HG03103 (cell line): ENCODE results near the gene TATDN3.
"Not testable (repeated sequence)": the region's sequence is repeated elsewhere in the genome, so short reads cannot be mapped to it uniquely, and the experiment has no call there.

Experiments used
- ATAC-seq: cut with Tn5 transposase; IDR thresholded peaks from one replicate; pipeline ENCODE4 v1.9.1; 2021; ENCODE audit warnings: low read depth; ENCODE audit not compliant: unreplicated experiment

TATDN3 gene

DNA sequence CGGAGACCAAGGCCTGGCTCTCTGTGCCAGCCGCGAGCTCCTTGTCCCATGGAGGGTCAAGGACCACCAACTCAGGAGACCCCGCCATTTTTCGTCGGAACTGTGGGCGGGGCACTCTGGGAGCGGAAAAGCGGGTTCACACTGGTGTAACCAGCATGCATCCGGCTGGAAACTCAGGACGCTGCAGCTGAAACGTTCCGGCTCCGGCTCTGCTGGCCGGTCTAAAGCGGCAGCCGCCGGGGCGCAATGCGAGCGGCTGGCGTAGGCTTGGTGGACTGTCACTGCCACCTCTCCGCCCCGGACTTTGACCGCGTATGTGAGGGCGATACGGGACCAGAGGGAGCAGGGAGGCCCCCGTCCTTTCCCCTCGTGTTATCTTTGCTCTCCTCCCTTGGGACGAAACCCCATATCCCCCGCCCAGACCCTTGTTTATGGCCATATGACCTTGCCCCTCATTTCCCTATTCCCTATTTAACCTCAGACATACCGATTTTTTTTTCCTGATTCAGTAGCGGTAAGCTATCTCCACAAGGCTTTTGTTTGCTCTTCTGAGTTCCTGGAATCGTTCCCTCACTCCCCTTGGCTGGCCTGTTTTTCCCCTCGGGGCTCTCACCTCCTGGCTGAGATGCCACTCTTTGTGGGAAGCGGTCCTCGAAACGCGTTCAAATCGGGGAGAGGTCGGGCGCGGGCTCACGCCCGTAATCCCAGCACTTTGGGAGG, at the start of gene TATDN3, which contains the start of gene NSL1:
Gene TATDN3 (plus strand): TSS at position 219 of the 720 bp plus-strand sequence. CDS start 28 bp downstream, at position 247.
Gene NSL1 (minus strand): TSS at position 102 of the 720 bp plus-strand sequence. CDS start 14 bp downstream, at position 88.
- ATAC-seq = peak; percentile 49

- no peak for ATAC-seq
Measured at GRCh38 chr1:212743901-212744475, 47.7 kb upstream of the TATDN3 start.

DNA sequence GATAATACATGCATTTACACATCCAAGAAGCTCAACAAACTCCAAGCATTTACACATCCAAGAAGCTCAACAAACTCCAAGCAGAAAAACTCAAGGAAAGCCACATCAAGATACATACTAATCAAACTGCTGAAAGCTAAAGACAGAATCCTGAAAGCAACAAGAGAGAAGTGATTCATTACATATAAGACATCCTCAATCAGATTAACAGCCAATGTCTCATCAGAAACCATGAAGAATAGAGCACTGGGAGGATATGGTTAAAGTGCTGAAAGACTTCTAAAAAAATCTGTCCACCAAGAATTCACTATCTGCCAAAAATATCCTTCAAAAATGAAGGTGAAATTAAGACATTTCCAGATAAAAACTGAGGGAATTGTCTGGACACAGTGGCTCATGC, 46.4 kb upstream of the TATDN3 start:
- ATAC-seq = no peak

- no peak for ATAC-seq
Measured at GRCh38 chr1:212746546-212746945, 45.1 kb upstream of the TATDN3 start.

GRCh38 chr1:212749821-212750535, 41.7 kb upstream of the TATDN3 start:
- ATAC-seq = no peak

- ATAC-seq = no peak
Measured at GRCh38 chr1:212752252-212752933, 39.3 kb upstream of the TATDN3 start.

- no peak for ATAC-seq
Measured at GRCh38 chr1:212752934-212753497, 38.7 kb upstream of the TATDN3 start.

- no peak for ATAC-seq
Measured at GRCh38 chr1:212753749-212754148, 37.9 kb upstream of the TATDN3 start.

GRCh38 chr1:212754193-212754592, 37.5 kb upstream of the TATDN3 start:
- ATAC-seq = no peak

DNA sequence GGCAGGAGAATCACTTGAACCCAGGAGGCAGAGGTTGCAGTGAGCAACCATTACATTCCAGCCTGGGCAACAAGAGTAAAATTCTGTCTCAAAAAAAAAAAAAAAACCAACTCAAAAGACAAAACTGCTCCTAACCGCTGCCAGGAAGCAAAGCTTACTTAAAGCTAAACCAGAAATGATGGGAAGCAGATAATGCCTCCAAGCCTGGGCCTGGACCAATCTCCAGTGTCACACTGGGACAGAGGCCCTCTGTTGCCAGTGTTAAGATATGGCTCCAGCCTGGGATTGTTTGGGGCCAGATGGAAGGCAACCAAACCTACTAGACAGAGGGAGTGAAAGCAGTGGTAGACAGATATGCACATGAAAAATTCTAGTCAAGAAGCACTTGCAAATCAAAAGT, 37.0 kb upstream of the TATDN3 start:
- ATAC-seq = no peak

DNA sequence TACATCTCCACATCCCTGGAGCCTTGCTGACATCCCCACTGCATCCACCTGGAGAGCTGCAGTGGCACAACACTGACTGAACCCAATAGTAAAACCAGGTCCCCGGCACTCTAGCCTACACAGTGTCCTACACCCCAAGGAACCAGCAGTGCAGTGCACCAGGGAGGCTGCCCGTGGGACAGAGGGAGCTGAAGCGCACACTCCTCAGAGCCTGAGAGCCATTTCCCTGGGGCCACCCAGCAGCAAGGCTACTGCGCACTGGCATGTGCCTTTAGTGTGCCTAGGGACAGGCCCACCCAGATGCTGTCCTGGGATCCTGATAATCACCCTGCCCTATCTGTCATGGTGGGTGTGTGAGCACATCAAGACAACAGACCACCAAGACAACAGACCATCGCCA, 32.0 kb upstream of the TATDN3 start:
- no peak for ATAC-seq

DNA sequence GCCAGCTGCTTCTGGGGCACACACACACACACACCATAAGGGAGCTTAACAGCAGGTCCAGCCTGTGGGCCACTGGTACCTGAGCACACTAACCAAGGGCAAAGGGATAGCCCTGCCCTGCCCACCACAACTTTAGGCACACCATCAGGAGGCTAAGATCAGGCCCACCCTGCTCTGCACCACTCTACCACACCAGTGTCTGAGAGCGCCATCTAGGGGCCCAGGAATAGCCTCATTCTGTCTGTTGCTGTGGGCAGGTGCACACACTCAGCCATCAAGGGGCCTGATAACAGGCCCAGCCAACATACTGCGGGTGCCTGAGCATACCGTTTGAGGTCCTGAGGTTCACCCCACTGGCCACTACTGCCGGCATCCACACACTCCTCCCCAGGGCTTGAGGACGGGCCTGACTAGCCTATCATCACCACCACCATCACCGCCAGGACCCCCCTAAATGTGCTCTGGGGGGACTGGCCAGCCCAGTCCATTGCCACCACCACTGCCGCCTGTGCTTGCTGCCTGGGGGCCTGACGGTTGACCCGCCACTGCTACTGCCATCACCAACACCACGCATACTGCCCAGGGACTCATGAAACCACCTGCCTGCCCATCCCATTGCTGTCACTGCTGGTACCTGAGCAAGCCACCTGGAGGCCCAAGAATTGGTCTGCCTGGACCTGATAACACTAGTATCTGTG, 31.4 kb upstream of the TATDN3 start:
- no peak for ATAC-seq

DNA sequence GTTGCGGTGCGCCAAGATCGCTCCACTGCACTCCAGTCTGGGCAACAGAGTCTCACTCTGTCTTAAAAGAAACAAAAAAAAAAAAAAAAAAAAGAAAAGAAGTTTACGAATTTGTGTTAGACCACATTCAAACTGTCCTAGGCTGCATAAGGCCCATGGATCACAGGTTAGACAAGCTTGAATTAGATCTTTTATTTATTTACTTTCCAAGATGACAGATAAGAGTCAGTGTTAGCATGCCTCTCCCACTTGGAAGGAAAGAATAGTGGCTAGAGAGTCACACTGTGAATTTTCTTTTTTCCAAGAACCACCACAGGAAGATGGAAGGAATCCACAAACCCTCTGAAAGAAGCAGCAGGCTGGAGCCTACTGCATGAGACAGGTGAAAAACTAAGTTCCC, 29.5 kb upstream of the TATDN3 start:
- no peak for ATAC-seq

DNA sequence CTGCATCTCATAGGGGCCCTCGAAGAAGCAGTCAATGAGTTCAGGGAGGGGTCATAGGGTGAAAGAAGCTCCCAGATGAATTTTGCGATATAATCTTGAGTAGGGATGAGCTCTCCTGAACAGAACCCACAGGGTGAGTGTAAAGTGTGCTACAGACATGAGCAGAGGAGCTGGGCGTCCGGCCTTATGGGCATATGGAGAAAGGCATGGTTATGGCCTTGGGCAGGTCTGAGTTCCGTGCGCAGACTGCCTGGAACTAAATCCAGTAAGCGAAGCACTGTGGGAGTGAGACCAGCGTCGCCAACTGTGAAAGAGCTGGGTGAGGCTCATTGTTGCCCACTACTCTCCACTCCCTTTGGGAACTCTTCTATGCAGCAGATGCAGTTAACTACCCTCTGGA, 28.9 kb upstream of the TATDN3 start:
- ATAC-seq = no peak

DNA sequence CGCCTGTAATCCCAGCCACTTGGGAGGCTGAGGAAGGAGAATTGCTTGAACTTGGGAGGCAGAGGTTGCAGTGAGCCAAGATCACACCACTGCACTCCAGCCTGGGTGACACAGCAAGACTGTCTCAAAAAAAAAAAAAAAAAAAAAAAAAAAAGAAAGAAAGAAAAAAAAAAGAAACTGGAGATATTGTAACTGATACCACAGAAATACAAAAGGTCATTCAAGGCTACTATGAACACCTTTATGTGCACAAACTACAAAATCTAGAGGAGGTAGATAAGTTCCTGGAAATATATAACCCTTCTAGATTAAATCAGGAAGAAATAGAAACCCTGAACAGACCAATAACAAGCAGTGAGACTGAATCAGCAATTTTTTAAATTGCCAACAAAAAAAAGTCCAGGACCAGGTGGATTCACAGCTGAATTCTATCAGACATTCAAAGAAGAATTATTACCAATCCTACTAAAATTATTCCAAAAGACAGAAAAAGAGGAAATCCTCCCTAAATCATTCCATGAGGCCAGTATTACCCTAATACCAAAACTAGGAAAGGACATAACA, 26.9 kb upstream of the TATDN3 start:
- ATAC-seq = not testable (repeated sequence)

DNA sequence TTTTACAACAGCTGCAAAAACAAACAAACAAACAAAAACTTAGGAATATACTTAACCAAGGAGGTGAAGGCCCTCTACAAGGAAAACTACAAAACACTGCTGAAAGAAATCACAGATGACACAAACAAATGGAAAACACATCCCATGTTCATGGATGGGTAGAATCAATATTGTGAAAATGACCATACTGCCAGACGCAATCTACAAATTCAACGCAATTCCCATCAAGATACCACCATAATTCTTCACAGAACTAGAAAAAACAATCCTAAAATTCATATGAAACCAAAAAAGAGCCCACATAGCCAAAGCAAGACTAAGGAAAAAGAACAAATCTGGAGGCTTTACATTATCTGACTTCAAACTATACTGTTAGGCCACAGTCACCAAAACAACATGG, 24.9 kb upstream of the TATDN3 start:
- not testable (repeated sequence) for ATAC-seq

DNA sequence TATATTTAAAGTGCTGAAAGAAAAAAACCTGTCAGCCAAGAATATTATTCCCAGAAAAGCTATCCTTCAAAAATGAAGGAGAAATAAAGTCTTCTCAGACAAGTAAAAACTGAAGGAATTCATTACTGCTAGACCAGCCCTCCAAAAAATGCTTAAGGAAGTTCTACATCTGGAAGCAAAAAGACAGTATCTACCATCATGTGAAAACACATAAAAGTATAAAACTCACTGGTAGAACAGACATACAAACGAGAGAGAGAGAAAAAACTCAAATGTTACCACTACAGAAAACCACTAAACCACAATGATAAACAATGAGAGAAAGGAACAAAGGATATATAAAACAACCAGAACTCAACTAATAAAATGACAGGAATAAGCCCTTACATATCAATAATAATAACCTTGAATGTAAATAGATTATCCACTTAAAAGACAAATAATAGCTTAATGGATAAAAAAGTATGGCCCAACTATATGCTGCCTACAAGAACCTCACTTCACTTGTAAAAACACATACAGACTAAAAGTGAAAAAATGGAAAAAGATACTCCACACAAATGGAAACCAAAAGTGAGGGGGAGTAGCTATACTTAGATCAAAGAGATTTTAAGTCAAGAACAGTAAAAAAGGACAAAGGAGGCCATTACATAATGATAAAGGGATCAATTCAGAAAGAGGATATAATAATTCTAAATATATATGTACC, 22.1 kb upstream of the TATDN3 start:
- ATAC-seq = no peak

DNA sequence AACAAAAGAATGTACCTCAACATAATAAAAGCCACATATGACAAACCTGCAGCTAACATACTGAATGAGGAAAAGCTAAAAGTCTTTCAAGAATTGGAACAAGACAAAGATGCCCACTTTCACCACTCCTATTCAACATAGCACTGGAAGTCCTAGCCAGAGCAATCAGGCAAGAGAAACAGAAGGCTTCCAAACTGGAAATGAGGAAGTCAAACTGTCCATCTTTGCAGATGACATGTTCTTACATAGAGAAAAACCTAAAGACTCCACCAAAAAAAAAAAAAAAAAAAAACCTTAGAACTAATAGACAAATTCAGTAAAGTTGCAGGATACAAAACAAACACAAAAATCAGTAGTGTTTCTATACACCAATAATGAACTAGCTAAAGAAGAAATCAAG, 20.4 kb upstream of the TATDN3 start:
- ATAC-seq = no peak

DNA sequence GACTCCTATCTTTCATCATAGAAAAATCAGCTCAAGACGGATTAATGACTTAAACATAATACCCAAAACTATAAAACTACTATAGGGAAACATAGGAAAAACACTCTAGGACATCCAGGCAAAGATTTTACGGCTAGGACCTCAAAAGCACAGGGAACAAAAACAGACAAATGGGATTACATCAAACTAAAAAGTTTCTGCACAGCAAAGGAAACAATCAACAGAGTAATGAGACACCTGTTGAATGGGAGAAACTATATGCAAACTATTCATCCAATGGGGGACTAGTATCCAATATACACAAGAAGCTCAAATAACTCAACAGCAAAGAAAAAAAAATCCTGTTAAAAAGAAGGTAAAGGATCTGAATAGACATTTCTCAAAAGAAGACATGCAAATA, 18.7 kb upstream of the TATDN3 start:
- ATAC-seq = no peak
